HEK293 (cell line): ENCODE measurements around the gene PRR5.

Experiments used
- CTCF ChIA-PET: fragments of 350-600 bp; formaldehyde crosslinking; extraction: SDS; loops from one replicate; lab custom pipeline; 2021; ENCODE audit warnings: antibody characterized with exemption; lab: Yijun Ruan, JAX
- POLR2A ChIA-PET: fragments of 300-600 bp; formaldehyde crosslinking; extraction: SDS; loops from one replicate; lab custom pipeline; 2020; ENCODE audit warnings: antibody characterized with exemption, inconsistent platforms; lab: Yijun Ruan, JAX
- H3K27ac ChIP-seq: fragments of 200-500 bp; sonication (Bioruptor generic); 2 replicates; pipeline ENCODE4 v1.5.1; 2014; ENCODE audit warnings: low read depth, low read length, control low read depth, inconsistent platforms; ENCODE audit errors: extremely low read depth
- H3K36me3 ChIP-seq, 2 experiments: fragments of 200-500 bp in 1 of 2; sonication (Bioruptor generic) in 1 of 2; 1 replicate in 1 of 2; 2 replicates in 1 of 2; pipeline ENCODE4 v1.5.1; 2014 to 2017; ENCODE audit warnings: inconsistent platforms in 2 of 2, low read length in 2 of 2; ENCODE audit not compliant: control insufficient read depth in 2 of 2, insufficient read depth in 1 of 2
- H3K4me1 ChIP-seq: fragments of 200-500 bp; sonication (Bioruptor generic); 2 replicates; pipeline ENCODE4 v1.5.1; 2014; ENCODE audit warnings: mild to moderate bottlenecking, low read length, inconsistent platforms; ENCODE audit not compliant: control insufficient read depth, insufficient read depth
- H3K4me3 ChIP-seq: 2 replicates; pipeline ENCODE4 v1.5.1; 2011; ENCODE audit warnings: low read depth, mild to moderate bottlenecking, control low read depth, low read length, moderate library complexity
- H3K9me3 ChIP-seq: fragments of 200-500 bp; sonication (Bioruptor generic); 2 replicates; pipeline ENCODE4 v1.5.1; 2014; ENCODE audit warnings: low read depth, low read length, inconsistent platforms; ENCODE audit not compliant: control insufficient read depth, insufficient read depth
- BCL11B ChIP-seq: fragments of 450-650 bp; formaldehyde crosslinking; IDR thresholded peaks from 2 replicates; pipeline ENCODE4 v1.5.1; 2016; ENCODE audit warnings: low read depth, missing biosample characterization, missing genetic modification characterization
- EGR2 ChIP-seq: fragments of 450-650 bp; formaldehyde crosslinking; IDR thresholded peaks from 2 replicates; pipeline ENCODE4 v1.5.1; 2016; ENCODE audit warnings: low read depth, missing biosample characterization, missing genetic modification characterization
- GLIS2 ChIP-seq: fragments of 450-650 bp; formaldehyde crosslinking; IDR thresholded peaks from 2 replicates; pipeline ENCODE4 v1.5.1; 2016; ENCODE audit warnings: missing biosample characterization, missing genetic modification characterization
- HOXA7 ChIP-seq: sonication (generic); formaldehyde crosslinking; IDR thresholded peaks from 2 replicates; pipeline ENCODE4 v1.8.1; 2022; ENCODE audit warnings: missing genetic modification reagents, borderline replicate concordance
- KLF9 ChIP-seq: fragments of 450-650 bp; formaldehyde crosslinking; IDR thresholded peaks from 2 replicates; pipeline ENCODE4 v1.5.1; 2016; ENCODE audit warnings: missing biosample characterization, missing genetic modification characterization, low read depth
- REST ChIP-seq: fragments of 450-650 bp; formaldehyde crosslinking; IDR thresholded peaks from 2 replicates; pipeline ENCODE4 v1.5.1; 2016; ENCODE audit warnings: missing biosample characterization, missing genetic modification characterization
- SCRT2 ChIP-seq: fragments of 450-650 bp; formaldehyde crosslinking; IDR thresholded peaks from 2 replicates; pipeline ENCODE4 v1.5.1; 2016; ENCODE audit warnings: missing biosample characterization, missing genetic modification characterization
- ZFP69B ChIP-seq: fragments of 450-650 bp; formaldehyde crosslinking; IDR thresholded peaks from 2 replicates; pipeline ENCODE4 v1.5.1; 2016; ENCODE audit warnings: missing biosample characterization, missing genetic modification characterization
- ZNF266 ChIP-seq: fragments of 450-650 bp; formaldehyde crosslinking; IDR thresholded peaks from 2 replicates; pipeline ENCODE4 v1.5.1; 2016; ENCODE audit warnings: missing biosample characterization, missing genetic modification characterization, low read depth
- ZNF302 ChIP-seq: fragments of 450-650 bp; formaldehyde crosslinking; IDR thresholded peaks from 2 replicates; pipeline ENCODE4 v1.5.1; 2016; ENCODE audit warnings: missing biosample characterization, missing genetic modification characterization, low read depth
- ZNF558 ChIP-seq: fragments of 450-650 bp; formaldehyde crosslinking; IDR thresholded peaks from 2 replicates; pipeline ENCODE4 v1.5.1; 2016; ENCODE audit warnings: missing biosample characterization, missing genetic modification characterization
- ZNF692 ChIP-seq: fragments of 450-650 bp; formaldehyde crosslinking; IDR thresholded peaks from 2 replicates; pipeline ENCODE4 v1.5.1; 2016; ENCODE audit warnings: missing biosample characterization, missing genetic modification characterization
- ZNF707 ChIP-seq: fragments of 450-650 bp; formaldehyde crosslinking; IDR thresholded peaks from 2 replicates; pipeline ENCODE4 v1.5.1; 2016; ENCODE audit warnings: missing biosample characterization, missing genetic modification characterization
- TF ChIP-seq, protein P1 (sequence below): fragments of 450-650 bp; formaldehyde crosslinking; IDR thresholded peaks from 2 replicates; pipeline ENCODE4 v1.5.1; 2017; ENCODE audit warnings: missing biosample characterization, missing genetic modification characterization
- TF ChIP-seq, protein P2 (sequence below): fragments of 450-650 bp; formaldehyde crosslinking; IDR thresholded peaks from 2 replicates; pipeline ENCODE4 v1.5.1; 2016; ENCODE audit warnings: missing biosample characterization, missing genetic modification characterization
- TF ChIP-seq, protein P3 (sequence below): fragments of 450-650 bp; formaldehyde crosslinking; IDR thresholded peaks from 2 replicates; pipeline ENCODE4 v1.5.1; 2016; ENCODE audit warnings: missing biosample characterization, missing genetic modification characterization

The PRR5 gene

GRCh38 chr22:44734801-44735517, 33.0 kb downstream of the PRR5 start:
- no peaks in the 10 kb centered on the region for H3K9me3 ChIP-seq
- no peak overlapping the region for H3K27ac ChIP-seq
- POLR2A ChIA-PET = interaction anchor here (0.6 to 1.6 kb wide), 2 partner anchors 42 to 46 kb away, joined by 3 read pairs; no protein-coding TSS in a partner anchor
- CTCF ChIA-PET = interaction anchor here (0.6 to 5.1 kb wide), 18 partner anchors 9 to 185 kb away, joined by 3 to 70 read pairs (median 8); no protein-coding TSS in a partner anchor
- H3K4me1 ChIP-seq = no peaks in the 10 kb centered on the region
- H3K4me3 ChIP-seq = no peak overlapping the region
- H3K36me3 ChIP-seq = peaks cover 0 to 9% of the 10 kb centered on the region in 2 experiments; a peak in 1 of 3 replicates
- TF ChIP-seq REST (tag by site-specific recombination) (peak; percentile 88), ZNF558 (no peak), GLIS2 (tag by site-specific recombination) (0 out of 2 replicates have a peak, but pooled peaks have one; percentile 1)

DNA sequence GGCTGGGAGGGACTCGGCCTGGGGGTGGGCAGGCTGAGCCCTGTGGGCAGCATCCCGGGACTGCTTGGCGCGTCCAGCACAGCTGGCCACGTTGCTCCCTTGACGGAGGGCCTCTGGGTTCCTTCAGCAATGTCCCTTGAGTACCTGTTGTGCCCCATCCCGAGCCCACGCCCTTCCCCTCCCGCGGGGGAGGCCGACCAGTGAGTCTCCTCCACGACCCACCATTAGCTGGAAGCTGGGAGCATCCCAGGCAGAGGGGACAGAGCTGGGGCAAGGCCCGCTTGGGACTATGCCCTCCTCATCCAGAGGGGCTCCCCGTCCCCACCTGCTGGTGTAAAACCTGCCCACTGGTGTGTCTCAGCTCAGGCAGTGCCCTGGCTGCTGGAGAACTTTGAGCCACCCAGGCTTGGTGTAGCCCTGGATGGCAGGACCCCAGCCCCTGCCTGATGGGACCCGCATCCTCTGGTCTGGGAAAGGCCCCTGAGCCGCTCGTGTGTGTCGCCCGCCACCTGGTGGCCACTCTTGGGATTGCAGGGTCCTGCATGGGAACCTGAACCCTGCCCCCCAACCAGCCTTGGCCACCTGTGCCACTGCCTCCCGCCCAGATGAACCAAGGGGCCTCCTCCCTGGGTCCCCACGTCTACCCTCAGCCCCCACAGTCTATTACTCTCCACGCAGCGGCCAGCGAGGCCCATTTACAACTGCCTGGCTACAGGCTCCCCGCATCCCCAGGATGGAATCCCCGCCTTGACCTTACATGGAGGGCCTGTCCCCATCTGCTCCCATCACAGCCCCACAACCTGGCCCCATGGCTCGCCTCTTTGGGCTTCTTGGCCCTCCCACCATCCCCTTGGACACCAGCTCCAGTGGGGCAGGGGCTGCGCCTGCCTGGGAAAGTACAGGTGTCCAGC, 33.8 kb downstream of the PRR5 start:
- H3K9me3 ChIP-seq = no peaks in the 10 kb centered on the region
- no peaks in the 10 kb centered on the region for H3K4me1 ChIP-seq
- ChIA-PET CTCF (interaction anchor here (0.6 to 5.1 kb wide), 24 partner anchors 8 to 833 kb away, joined by 3 to 70 read pairs (median 5); no protein-coding TSS in a partner anchor), POLR2A (interaction anchor here (0.6 to 1.6 kb wide), 2 partner anchors 43 to 47 kb away, joined by 3 read pairs; no protein-coding TSS in a partner anchor)
- peaks cover 0 to 9% of the 10 kb centered on the region in 2 experiments; a peak in 1 of 3 replicates for H3K36me3 ChIP-seq
- no peak overlapping the region for H3K27ac ChIP-seq
- H3K4me3 ChIP-seq = no peak overlapping the region
- TF ChIP-seq SCRT2 (tag by site-specific recombination) = peak; percentile 86
- TF ChIP-seq EGR2 (tag by site-specific recombination) = 0 out of 2 replicates have a peak, but pooled peaks have one; percentile 3
- 0 out of 2 replicates have a peak, but pooled peaks have one; percentile 11 for TF ChIP-seq REST (tag by site-specific recombination)
- TF ChIP-seq ZNF692 (tag by site-specific recombination) = peak; percentile 88
- TF ChIP-seq BCL11B (tag by site-specific recombination) = peak; percentile 50; the same call in 1 of the 2 replicates
- TF ChIP-seq KLF9 (tag by site-specific recombination) = no peak
- no peak for TF ChIP-seq ZNF707 (tag by site-specific recombination)
- peak; percentile 78 for TF ChIP-seq GLIS2 (tag by site-specific recombination)
- TF ChIP-seq ZNF302 (tag by site-specific recombination) = no peak
- TF ChIP-seq, protein P1, sequence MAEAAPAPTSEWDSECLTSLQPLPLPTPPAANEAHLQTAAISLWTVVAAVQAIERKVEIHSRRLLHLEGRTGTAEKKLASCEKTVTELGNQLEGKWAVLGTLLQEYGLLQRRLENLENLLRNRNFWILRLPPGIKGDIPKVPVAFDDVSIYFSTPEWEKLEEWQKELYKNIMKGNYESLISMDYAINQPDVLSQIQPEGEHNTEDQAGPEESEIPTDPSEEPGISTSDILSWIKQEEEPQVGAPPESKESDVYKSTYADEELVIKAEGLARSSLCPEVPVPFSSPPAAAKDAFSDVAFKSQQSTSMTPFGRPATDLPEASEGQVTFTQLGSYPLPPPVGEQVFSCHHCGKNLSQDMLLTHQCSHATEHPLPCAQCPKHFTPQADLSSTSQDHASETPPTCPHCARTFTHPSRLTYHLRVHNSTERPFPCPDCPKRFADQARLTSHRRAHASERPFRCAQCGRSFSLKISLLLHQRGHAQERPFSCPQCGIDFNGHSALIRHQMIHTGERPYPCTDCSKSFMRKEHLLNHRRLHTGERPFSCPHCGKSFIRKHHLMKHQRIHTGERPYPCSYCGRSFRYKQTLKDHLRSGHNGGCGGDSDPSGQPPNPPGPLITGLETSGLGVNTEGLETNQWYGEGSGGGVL = no peak
- TF ChIP-seq ZFP69B = peak; percentile 81
- TF ChIP-seq HOXA7 = no peak
- TF ChIP-seq, protein P2, sequence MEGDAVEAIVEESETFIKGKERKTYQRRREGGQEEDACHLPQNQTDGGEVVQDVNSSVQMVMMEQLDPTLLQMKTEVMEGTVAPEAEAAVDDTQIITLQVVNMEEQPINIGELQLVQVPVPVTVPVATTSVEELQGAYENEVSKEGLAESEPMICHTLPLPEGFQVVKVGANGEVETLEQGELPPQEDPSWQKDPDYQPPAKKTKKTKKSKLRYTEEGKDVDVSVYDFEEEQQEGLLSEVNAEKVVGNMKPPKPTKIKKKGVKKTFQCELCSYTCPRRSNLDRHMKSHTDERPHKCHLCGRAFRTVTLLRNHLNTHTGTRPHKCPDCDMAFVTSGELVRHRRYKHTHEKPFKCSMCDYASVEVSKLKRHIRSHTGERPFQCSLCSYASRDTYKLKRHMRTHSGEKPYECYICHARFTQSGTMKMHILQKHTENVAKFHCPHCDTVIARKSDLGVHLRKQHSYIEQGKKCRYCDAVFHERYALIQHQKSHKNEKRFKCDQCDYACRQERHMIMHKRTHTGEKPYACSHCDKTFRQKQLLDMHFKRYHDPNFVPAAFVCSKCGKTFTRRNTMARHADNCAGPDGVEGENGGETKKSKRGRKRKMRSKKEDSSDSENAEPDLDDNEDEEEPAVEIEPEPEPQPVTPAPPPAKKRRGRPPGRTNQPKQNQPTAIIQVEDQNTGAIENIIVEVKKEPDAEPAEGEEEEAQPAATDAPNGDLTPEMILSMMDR = peak; percentile 97
- no peak for TF ChIP-seq ZNF266
- TF ChIP-seq, protein P3, sequence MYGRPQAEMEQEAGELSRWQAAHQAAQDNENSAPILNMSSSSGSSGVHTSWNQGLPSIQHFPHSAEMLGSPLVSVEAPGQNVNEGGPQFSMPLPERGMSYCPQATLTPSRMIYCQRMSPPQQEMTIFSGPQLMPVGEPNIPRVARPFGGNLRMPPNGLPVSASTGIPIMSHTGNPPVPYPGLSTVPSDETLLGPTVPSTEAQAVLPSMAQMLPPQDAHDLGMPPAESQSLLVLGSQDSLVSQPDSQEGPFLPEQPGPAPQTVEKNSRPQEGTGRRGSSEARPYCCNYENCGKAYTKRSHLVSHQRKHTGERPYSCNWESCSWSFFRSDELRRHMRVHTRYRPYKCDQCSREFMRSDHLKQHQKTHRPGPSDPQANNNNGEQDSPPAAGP (tag by site-specific recombination) = peak; percentile 52; the same call in 1 of the 2 replicates
